ENCODE data around the gene CCDC160.

DNA sequence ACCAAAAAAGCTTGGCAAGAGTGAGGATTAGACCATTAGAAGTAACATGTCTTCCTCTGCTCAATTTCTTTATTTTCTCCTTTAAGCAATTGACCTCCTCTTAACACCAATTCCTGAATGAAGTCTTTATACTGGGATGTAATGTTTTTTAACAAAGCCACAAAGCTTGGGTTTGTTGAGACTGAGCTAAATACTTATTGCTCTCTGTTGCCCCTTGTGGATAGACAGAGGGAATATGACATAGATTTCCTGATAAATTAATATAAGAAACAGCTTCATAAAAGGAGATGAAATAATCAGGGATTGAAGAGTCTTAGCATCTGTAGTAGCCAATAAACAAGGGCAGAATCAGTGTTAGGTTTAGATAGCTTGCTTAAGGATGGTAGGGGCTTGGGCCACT is 57.6 kb downstream of the CCDC160 start:
- TF ChIP-seq, protein P1, sequence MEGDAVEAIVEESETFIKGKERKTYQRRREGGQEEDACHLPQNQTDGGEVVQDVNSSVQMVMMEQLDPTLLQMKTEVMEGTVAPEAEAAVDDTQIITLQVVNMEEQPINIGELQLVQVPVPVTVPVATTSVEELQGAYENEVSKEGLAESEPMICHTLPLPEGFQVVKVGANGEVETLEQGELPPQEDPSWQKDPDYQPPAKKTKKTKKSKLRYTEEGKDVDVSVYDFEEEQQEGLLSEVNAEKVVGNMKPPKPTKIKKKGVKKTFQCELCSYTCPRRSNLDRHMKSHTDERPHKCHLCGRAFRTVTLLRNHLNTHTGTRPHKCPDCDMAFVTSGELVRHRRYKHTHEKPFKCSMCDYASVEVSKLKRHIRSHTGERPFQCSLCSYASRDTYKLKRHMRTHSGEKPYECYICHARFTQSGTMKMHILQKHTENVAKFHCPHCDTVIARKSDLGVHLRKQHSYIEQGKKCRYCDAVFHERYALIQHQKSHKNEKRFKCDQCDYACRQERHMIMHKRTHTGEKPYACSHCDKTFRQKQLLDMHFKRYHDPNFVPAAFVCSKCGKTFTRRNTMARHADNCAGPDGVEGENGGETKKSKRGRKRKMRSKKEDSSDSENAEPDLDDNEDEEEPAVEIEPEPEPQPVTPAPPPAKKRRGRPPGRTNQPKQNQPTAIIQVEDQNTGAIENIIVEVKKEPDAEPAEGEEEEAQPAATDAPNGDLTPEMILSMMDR (IDR thresholded peaks at IDR 0.05), result no peak
- no peak for TF ChIP-seq POLR2A (IDR thresholded peaks at IDR 0.05)
